CD14-positive monocyte (primary cell): ENCODE measurements around the gene VARS2. TPM values are rescaled to one million over a fixed set of nuclear protein-coding genes. Genes with fewer than 3 reads are reported as not detected.

Experiments used
- DNase-seq, 3 donors: peaks; one replicate each; pipeline ENCODE4 v3.0.0-alpha.2; 2011 to 2022
- H2AFZ ChIP-seq: 2 replicates; pipeline ENCODE4 v1.6.0; 2012; ENCODE audit warnings: mild to moderate bottlenecking, low read depth, low read length, inconsistent platforms; ENCODE audit not compliant: insufficient read depth, poor library complexity, severe bottlenecking
- H3K27ac ChIP-seq, 2 donors: 1 replicate in 1 of 2; 2 replicates in 1 of 2; pipeline ENCODE4 v1.5.1; 2012 to 2013; ENCODE audit warnings: low read length in 2 of 2, control low read depth in 1 of 2, inconsistent platforms in 1 of 2, low read depth in 1 of 2, mild to moderate bottlenecking in 1 of 2
- H3K27me3 ChIP-seq, 2 donors: one replicate each; pipeline versions ENCODE4 v1.6.0 to v1.6.1; 2011 to 2013; ENCODE audit warnings: low read length in 2 of 2; ENCODE audit not compliant: control insufficient read depth in 2 of 2, insufficient read depth in 2 of 2
- H3K36me3 ChIP-seq, 2 donors: replicated peaks in 1 of 2; 1 replicate in 1 of 2; 2 replicates in 1 of 2; pipeline versions ENCODE4 v1.5.1 to v1.6.1; 2012 to 2013; ENCODE audit warnings: low read length in 2 of 2, control low read depth in 1 of 2, inconsistent platforms in 1 of 2, mild to moderate bottlenecking in 1 of 2; ENCODE audit not compliant: insufficient read depth in 2 of 2, control insufficient read depth in 1 of 2
- H3K4me1 ChIP-seq, 2 donors: 1 replicate in 1 of 2; 2 replicates in 1 of 2; pipeline versions ENCODE4 v1.5.1 to v1.6.1; 2012 to 2013; ENCODE audit warnings: low read length in 2 of 2, control low read depth in 1 of 2, inconsistent platforms in 1 of 2, mild to moderate bottlenecking in 1 of 2, moderate library complexity in 1 of 2; ENCODE audit not compliant: insufficient read depth in 2 of 2, control insufficient read depth in 1 of 2
- H3K4me2 ChIP-seq: replicated peaks from 2 replicates; pipeline ENCODE3; 2012; ENCODE audit warnings: low read length, moderate library complexity, mild to moderate bottlenecking; ENCODE audit not compliant: poor library complexity, severe bottlenecking; ENCODE audit errors: extremely low read depth
- H3K4me3 ChIP-seq, 3 experiments: fragments of 200-600 bp in 1 of 3; sonication (generic) in 1 of 3; replicated peaks in 1 of 3; 1 replicate in 2 of 3; 2 replicates in 1 of 3; pipeline ENCODE4 v1.5.1; 2011 to 2013; ENCODE audit warnings: low read length in 3 of 3, mild to moderate bottlenecking in 3 of 3, control low read depth in 2 of 3, low read depth in 2 of 3, inconsistent platforms in 1 of 3, moderate library complexity in 1 of 3
- H3K79me2 ChIP-seq: 2 replicates; pipeline ENCODE4 v1.6.0; 2012; ENCODE audit warnings: mild to moderate bottlenecking, control low read depth, inconsistent platforms, low read length, moderate library complexity; ENCODE audit not compliant: insufficient read depth
- H3K9ac ChIP-seq: 2 replicates; pipeline ENCODE4 v1.6.0; 2017; ENCODE audit warnings: low read length, mild to moderate bottlenecking; ENCODE audit not compliant: insufficient read depth, poor library complexity, severe bottlenecking
- H3K9me3 ChIP-seq, 2 donors: replicated peaks in 1 of 2; 1 replicate in 1 of 2; 2 replicates in 1 of 2; pipeline versions ENCODE4 v1.5.1 to v1.6.1; 2012 to 2013; ENCODE audit warnings: low read length in 2 of 2, control low read depth in 1 of 2; ENCODE audit not compliant: control insufficient read depth in 1 of 2, insufficient read depth in 1 of 2
- H4K20me1 ChIP-seq: 2 replicates; pipeline ENCODE4 v1.6.0; 2012; ENCODE audit warnings: mild to moderate bottlenecking, low read length, control low read depth, moderate library complexity; ENCODE audit not compliant: insufficient read depth
- H3K27ac Mint-ChIP-seq, 7 donors: one replicate each; pipeline ENCODE4 v1.8.0; 2020; ENCODE audit warnings: mild to moderate bottlenecking in 7 of 7, mixed read lengths in 7 of 7, moderate library complexity in 6 of 7, inconsistent platforms in 2 of 7
- H3K27me3 Mint-ChIP-seq, 3 donors: one replicate each; pipeline ENCODE4 v1.8.0; 2021 to 2022; ENCODE audit warnings: low read depth in 3 of 3, mild to moderate bottlenecking in 3 of 3, mixed read lengths in 3 of 3, moderate library complexity in 3 of 3, inconsistent platforms in 1 of 3
- H3K36me3 Mint-ChIP-seq, 2 donors: one replicate each; pipeline ENCODE4 v1.8.0; 2020; ENCODE audit warnings: mixed read lengths in 2 of 2, inconsistent platforms in 1 of 2, mild to moderate bottlenecking in 1 of 2
- H3K4me1 Mint-ChIP-seq: one replicate; pipeline ENCODE4 v1.8.0; 2020; ENCODE audit warnings: mild to moderate bottlenecking, mixed read lengths
- H3K4me3 Mint-ChIP-seq, 2 donors: one replicate each; pipeline ENCODE4 v1.8.0; 2020; ENCODE audit warnings: mild to moderate bottlenecking in 2 of 2, mixed read lengths in 2 of 2, moderate library complexity in 1 of 2
- H3K9me3 Mint-ChIP-seq, 7 donors: one replicate each; pipeline ENCODE4 v1.8.0; 2020 to 2022; ENCODE audit warnings: mixed read lengths in 7 of 7, mild to moderate bottlenecking in 6 of 7, moderate library complexity in 6 of 7, inconsistent platforms in 2 of 7
- WGBS: methylation state at CpG from one replicate; pipeline ENCODE4 v1.1.5; 2013; ENCODE audit warnings: missing lambda C conversion rate; ENCODE audit not compliant: insufficient coverage; 5-methylcytosine and 5-hydroxymethylcytosine counted together
- intact Hi-C, 2 donors: fragments of 100-400 bp; cut with micrococcal nuclease; formaldehyde crosslinking; loops; one replicate each; pipeline versions ENCODE4 v1.15.0 to v1.15.1; 2023
- polyA plus RNA-seq, 3 donors: library from polyadenylated mRNA; depleted of rRNA in 1 of 3; unstranded in 2 of 3; stranded (reverse) in 1 of 3; fragments of 300-500 nt in 2 of 3; fragments of >200 nt in 1 of 3; fragmentation: Illumina TruSeq in 2 of 3; gene quantifications; 1 replicate in 2 of 3; 2 replicates in 1 of 3; pipeline ENCODE4 v1.2.3, GENCODE V29; 2012 to 2021
- TF ChIP-seq, protein P1 (sequence below): fragments of 200-600 bp; IDR thresholded peaks from one replicate; pipeline ENCODE4 v1.8.0; 2022; ENCODE audit warnings: antibody characterized with exemption, mild to moderate bottlenecking

Gene VARS2
- polyA plus RNA-seq, 3 donors, result 7.6 to 15.5 (median 8.1) TPM

DNA sequence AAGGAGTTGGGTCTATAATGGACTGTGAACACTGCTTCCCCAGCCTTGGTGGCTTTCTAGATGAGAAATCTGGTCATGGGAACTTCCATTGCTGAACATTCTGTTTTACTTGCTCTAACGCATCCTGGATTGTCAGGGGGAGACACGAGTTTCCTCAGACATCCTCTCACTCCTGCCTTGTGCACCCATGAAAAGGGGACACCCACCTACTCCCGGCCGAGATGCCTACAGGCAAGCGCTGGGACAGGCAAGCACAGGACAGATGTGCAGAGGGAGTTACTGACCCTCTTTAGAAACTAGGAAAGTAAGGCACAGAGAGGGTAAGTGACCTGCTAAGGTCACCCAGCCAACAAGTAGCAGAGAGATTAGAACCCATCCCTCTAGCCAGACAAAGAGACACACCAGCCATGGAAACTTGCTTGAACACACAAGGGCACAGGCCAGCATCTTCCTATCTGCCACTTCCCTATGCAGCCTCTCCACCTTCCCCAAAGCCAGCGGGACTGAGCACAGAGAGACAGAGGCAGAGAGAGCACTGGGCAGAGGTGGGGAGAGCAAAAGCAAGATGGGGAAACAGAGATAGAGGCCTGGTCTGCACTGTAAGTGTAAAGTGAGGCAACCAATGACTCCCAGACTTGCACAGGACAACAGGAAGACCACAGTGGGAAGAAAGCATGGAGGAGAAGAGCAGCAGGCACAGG is 18.8 kb downstream of the VARS2 start:
- peaks cover 10% of the 10 kb centered on the region for H3K4me1 Mint-ChIP-seq
- 72% methylated on average over 3 of the region's 6 CpGs for WGBS

DNA sequence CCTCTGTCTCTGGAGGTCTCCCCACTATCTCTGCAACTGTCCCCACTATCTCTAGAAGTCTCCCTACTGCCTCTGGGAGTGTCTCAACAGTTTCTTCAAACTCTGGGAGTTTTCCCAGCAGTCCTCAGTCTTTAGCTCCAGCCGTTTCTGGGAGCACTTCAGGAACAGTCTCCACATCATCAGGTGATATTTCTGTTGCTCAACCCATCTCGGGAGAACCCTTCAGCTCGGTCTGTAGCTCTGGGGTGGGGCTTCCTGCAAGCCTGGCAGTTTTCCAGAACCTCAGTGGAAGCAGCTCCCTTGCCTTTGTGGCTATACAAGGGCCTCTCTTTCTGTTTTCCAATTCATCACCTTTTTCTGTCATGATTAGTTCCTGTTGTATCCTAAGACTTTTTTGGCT is 21.0 kb downstream of the VARS2 start:
- no peak overlapping the region for H3K27ac Mint-ChIP-seq
- Histone ChIP-seq H3K4me3 (no peak overlapping the region), H4K20me1 (no peaks in the 10 kb centered on the region), H3K27ac (no peak overlapping the region), H3K9ac (no peak overlapping the region), H3K4me1 (no peaks in the 10 kb centered on the region), H2AFZ (no peak overlapping the region), H3K36me3 (no peaks in the 10 kb centered on the region), H3K79me2 (no peaks in the 10 kb centered on the region), H3K27me3 (no peaks in the 10 kb centered on the region), H3K9me3 (no peaks in the 10 kb centered on the region), H3K4me2 (no peak overlapping the region)
- H3K27me3 Mint-ChIP-seq, result peaks cover 9 to 14% (median 10%) of the 10 kb centered on the region in 3 donors
- H3K9me3 Mint-ChIP-seq, result peaks cover 0 to 3% (median 2%) of the 10 kb centered on the region in 7 donors
- peaks cover 14% of the 10 kb centered on the region for H3K4me1 Mint-ChIP-seq
- no peak overlapping the region for H3K4me3 Mint-ChIP-seq
- TF ChIP-seq, protein P1, sequence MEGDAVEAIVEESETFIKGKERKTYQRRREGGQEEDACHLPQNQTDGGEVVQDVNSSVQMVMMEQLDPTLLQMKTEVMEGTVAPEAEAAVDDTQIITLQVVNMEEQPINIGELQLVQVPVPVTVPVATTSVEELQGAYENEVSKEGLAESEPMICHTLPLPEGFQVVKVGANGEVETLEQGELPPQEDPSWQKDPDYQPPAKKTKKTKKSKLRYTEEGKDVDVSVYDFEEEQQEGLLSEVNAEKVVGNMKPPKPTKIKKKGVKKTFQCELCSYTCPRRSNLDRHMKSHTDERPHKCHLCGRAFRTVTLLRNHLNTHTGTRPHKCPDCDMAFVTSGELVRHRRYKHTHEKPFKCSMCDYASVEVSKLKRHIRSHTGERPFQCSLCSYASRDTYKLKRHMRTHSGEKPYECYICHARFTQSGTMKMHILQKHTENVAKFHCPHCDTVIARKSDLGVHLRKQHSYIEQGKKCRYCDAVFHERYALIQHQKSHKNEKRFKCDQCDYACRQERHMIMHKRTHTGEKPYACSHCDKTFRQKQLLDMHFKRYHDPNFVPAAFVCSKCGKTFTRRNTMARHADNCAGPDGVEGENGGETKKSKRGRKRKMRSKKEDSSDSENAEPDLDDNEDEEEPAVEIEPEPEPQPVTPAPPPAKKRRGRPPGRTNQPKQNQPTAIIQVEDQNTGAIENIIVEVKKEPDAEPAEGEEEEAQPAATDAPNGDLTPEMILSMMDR, result no peak
- no peaks in the 10 kb centered on the region for H3K36me3 Mint-ChIP-seq
- intact Hi-C loops, result no loop called here
- DNase-seq, result no peak
- WGBS, result 3% methylated on average over 3 of the region's 3 CpGs

More for the DNA sequence above, 18.8 kb downstream of the VARS2 start:
- intact Hi-C loops, result no loop called here
- Histone ChIP-seq H3K36me3 (no peaks in the 10 kb centered on the region), H4K20me1 (no peaks in the 10 kb centered on the region), H3K9ac (no peak overlapping the region), H2AFZ (no peak overlapping the region), H3K79me2 (no peaks in the 10 kb centered on the region), H3K4me1 (no peaks in the 10 kb centered on the region), H3K4me3 (no peak overlapping the region), H3K9me3 (peaks cover 0 to 4% of the 10 kb centered on the region in 2 donors), H3K4me2 (no peak overlapping the region), H3K27me3 (no peaks in the 10 kb centered on the region), H3K27ac (no peak overlapping the region)
- DNase-seq, result no peak
- Mint-ChIP-seq H3K27ac (peak overlapping the region in 2 of 7 donors; percentile 17 to 72), H3K36me3 (peaks cover 0 to 2% of the 10 kb centered on the region in 2 donors), H3K27me3 (peaks cover 8 to 12% (median 9%) of the 10 kb centered on the region in 3 donors), H3K9me3 (peaks cover 6 to 13% (median 9%) of the 10 kb centered on the region in 7 donors), H3K4me3 (no peak overlapping the region)
- TF ChIP-seq, protein P1, result no peak
